DMS153 treated with DMSO at 0.1 percent for 48 hours (cell line): ENCODE results near the gene HES2.
"Not testable (repeated sequence)": the region's sequence is repeated elsewhere in the genome, so short reads cannot be mapped to it uniquely, and the experiment has no call there.

Experiments
- DNase-seq: peaks from one replicate; lab custom pipeline; 2025; ENCODE audit not compliant: unreplicated experiment; lab: John Stamatoyannopoulos, UW

HES2 gene

GRCh38 chr1:6419804-6420453 is at the start of gene HES2:
Gene HES2, minus strand, starts transcription at chr1:6419919. Its CDS starts 99 bp downstream, at chr1:6419820.
- no peak for DNase-seq

GRCh38 chr1:6468729-6469461 is 49.2 kb upstream of the HES2 start:
- DNase-seq: no peak

GRCh38 chr1:6467744-6468688 is 48.3 kb upstream of the HES2 start:
- no peak for DNase-seq

GRCh38 chr1:6467224-6467623 is 47.5 kb upstream of the HES2 start:
- no peak for DNase-seq

GRCh38 chr1:6466751-6467150 is 47.0 kb upstream of the HES2 start:
- no peak for DNase-seq

- DNase-seq: no peak
These were observed 46.3 kb upstream of the HES2 start, which contains the start of gene TNFRSF25 for GRCh38 chr1:6466023-6466422. Gene TNFRSF25, minus strand, starts transcription at chr1:6466173. Its CDS starts 66 bp downstream, at chr1:6466107.

- DNase-seq: no peak
These were observed 45.8 kb upstream of the HES2 start for GRCh38 chr1:6465461-6466005.

- DNase-seq: no peak
These were observed 45.2 kb upstream of the HES2 start for GRCh38 chr1:6464915-6465314.

GRCh38 chr1:6464514-6464836 is 44.8 kb upstream of the HES2 start:
- DNase-seq: no peak

GRCh38 chr1:6463120-6463412 is 43.3 kb upstream of the HES2 start:
- no peak for DNase-seq

- no peak for DNase-seq
These were observed 42.8 kb upstream of the HES2 start for GRCh38 chr1:6462412-6463119.

- no peak for DNase-seq
These were observed 42.1 kb upstream of the HES2 start for GRCh38 chr1:6461538-6462411.

GRCh38 chr1:6461051-6461530 is 41.4 kb upstream of the HES2 start:
- no peak for DNase-seq

- no peak for DNase-seq
These were observed 40.8 kb upstream of the HES2 start for GRCh38 chr1:6460301-6461050.

- no peak for DNase-seq
These were observed 40.1 kb upstream of the HES2 start for GRCh38 chr1:6459850-6460265.

GRCh38 chr1:6456800-6457466 is 37.2 kb upstream of the HES2 start:
- DNase-seq: no peak

GRCh38 chr1:6455752-6456520 is 36.2 kb upstream of the HES2 start:
- DNase-seq: not testable (repeated sequence)
